Activated naive CD4-positive, alpha-beta T cell (primary cell): ENCODE data around the gene GNAT3.

Experiments
- DNase-seq, 4 experiments: peaks; one replicate each; lab custom pipeline; 2025; lab: John Stamatoyannopoulos, UW

The GNAT3 gene

GRCh38 chr7:80463272-80463920, 48.5 kb downstream of the GNAT3 start:
- no peak for DNase-seq

GRCh38 chr7:80460857-80461256, 51.0 kb downstream of the GNAT3 start:
- no peak for DNase-seq

GRCh38 chr7:80459776-80460510, 51.9 kb downstream of the GNAT3 start:
- no peak for DNase-seq

- no peak for DNase-seq
Observed at GRCh38 chr7:80458822-80459725, 52.8 kb downstream of the GNAT3 start.

GRCh38 chr7:80453699-80454340, 58.0 kb downstream of the GNAT3 start:
- no peak for DNase-seq

- DNase-seq: no peak
Observed at GRCh38 chr7:80450621-80451308, 61.1 kb downstream of the GNAT3 start.

- DNase-seq: no peak
Observed at GRCh38 chr7:80449836-80450235, 62.0 kb downstream of the GNAT3 start.

GRCh38 chr7:80445351-80445750, 66.5 kb downstream of the GNAT3 start:
- no peak for DNase-seq

- no peak for DNase-seq
Observed at GRCh38 chr7:80444811-80445210, 67.1 kb downstream of the GNAT3 start.

- no peak for DNase-seq
Observed at GRCh38 chr7:80443325-80443724, 68.5 kb downstream of the GNAT3 start.

GRCh38 chr7:80440883-80441282, 71.0 kb downstream of the GNAT3 start:
- DNase-seq: no peak

GRCh38 chr7:80439894-80440821, 71.7 kb downstream of the GNAT3 start:
- DNase-seq: no peak

- no peak for DNase-seq
Observed at GRCh38 chr7:80435521-80435920, 76.3 kb downstream of the GNAT3 start.

GRCh38 chr7:80434047-80434446, 77.8 kb downstream of the GNAT3 start:
- no peak for DNase-seq

GRCh38 chr7:80432166-80432565, 79.7 kb downstream of the GNAT3 start:
- no peak for DNase-seq

- no peak for DNase-seq
Observed at GRCh38 chr7:80429181-80429580, 82.7 kb downstream of the GNAT3 start.

GRCh38 chr7:80428161-80429054, 83.5 kb downstream of the GNAT3 start:
- no peak for DNase-seq

GRCh38 chr7:80427218-80427617, 84.6 kb downstream of the GNAT3 start:
- no peak for DNase-seq

- DNase-seq: no peak
Observed at GRCh38 chr7:80420876-80421275, 91.0 kb downstream of the GNAT3 start.
